Adrenal gland (tissue), 5 donors: ENCODE results near the gene PHTF1.
"Not testable (repeated sequence)": the region's sequence is repeated elsewhere in the genome, so short reads cannot be mapped to it uniquely, and the experiment has no call there.

Experiments used
- CTCF ChIP-seq, 6 experiments: fragments of 450-650 bp in 4 of 6; fragments of 200-600 bp in 2 of 6; sonication (generic) in 1 of 6; IDR thresholded peaks; 1 replicate in 5 of 6; 2 replicates in 1 of 6; pipeline versions ENCODE4 v1.5.1 to v1.8.0; 2016 to 2021; ENCODE audit warnings: antibody characterized with exemption in 6 of 6, mild to moderate bottlenecking in 2 of 6, moderate library complexity in 1 of 6
- POLR2A ChIP-seq, 2 donors: fragments of 450-650 bp; IDR thresholded peaks; one replicate each; pipeline ENCODE4 v1.6.1; 2017; ENCODE audit warnings: antibody characterized with exemption in 2 of 2, mild to moderate bottlenecking in 2 of 2, moderate library complexity in 1 of 2
- donor health status: DM: no; HTN: no; CAD: no.

DNA sequence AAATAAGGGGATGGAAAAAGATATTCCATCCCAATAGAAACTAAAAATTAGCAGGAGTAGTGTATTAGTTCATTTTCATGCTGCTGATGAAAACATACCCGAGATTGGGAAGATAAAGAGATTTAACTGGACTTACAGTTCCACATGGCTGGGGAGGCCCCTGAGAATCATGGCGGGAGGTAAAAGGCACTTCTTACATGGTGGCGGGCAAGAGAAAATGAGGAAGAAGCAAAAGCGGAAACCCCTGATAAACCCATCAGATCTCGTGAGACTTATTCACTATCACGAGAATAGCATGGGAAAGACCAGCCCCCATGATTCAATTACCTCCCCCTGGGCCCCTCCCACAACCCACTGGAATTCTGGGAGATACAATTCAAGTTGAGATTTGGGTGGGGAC is 41.8 kb downstream of the PHTF1 start:
- not testable (repeated sequence) for TF ChIP-seq CTCF, POLR2A (IDR thresholded peaks at IDR 0.05)
